Upper lobe of left lung (tissue), 6 donors: ENCODE data around the gene BRWD1. TPM values are rescaled to one million over a fixed set of nuclear protein-coding genes. Genes with fewer than 3 reads are reported as not detected.

Experiments used
- ATAC-seq, 2 donors: fragments of 200-7000 bp; cut with Tn5 transposase; one replicate each; pipeline ENCODE4 v1.9.1; 2022; ENCODE audit warnings: mild to moderate bottlenecking in 2 of 2, moderate library complexity in 2 of 2; ENCODE audit not compliant: low FRiP score in 2 of 2
- DNase-seq, 2 donors: peaks; one replicate each; pipeline ENCODE4 v3.0.0-alpha.2; 2019 to 2020
- H3K27ac ChIP-seq, 4 donors: fragments of 200-600 bp; sonication (generic); one replicate each; pipeline ENCODE4 v1.5.1; 2016 to 2019
- H3K27me3 ChIP-seq, 4 donors: fragments of 200-600 bp; sonication (generic); one replicate each; pipeline ENCODE4 v1.5.1; 2017 to 2019
- H3K36me3 ChIP-seq, 4 donors: fragments of 200-600 bp; sonication (generic); one replicate each; pipeline ENCODE4 v1.5.1; 2016 to 2019
- H3K4me1 ChIP-seq, 4 donors: fragments of 200-600 bp; sonication (generic); one replicate each; pipeline ENCODE4 v1.5.1; 2018 to 2019
- H3K4me3 ChIP-seq, 4 donors: fragments of 200-600 bp; sonication (generic); one replicate each; pipeline ENCODE4 v1.5.1; 2017 to 2019; ENCODE audit warnings: mild to moderate bottlenecking in 2 of 4, moderate library complexity in 1 of 4
- H3K9me3 ChIP-seq, 4 donors: fragments of 200-600 bp; sonication (generic); one replicate each; pipeline ENCODE4 v1.5.1; 2018 to 2019
- EP300 ChIP-seq, 4 donors: sonication (generic); formaldehyde crosslinking; IDR thresholded peaks; one replicate each; pipeline ENCODE4 v1.5.1; 2017; ENCODE audit warnings: antibody characterized with exemption in 4 of 4, control low read depth in 2 of 4
- POLR2A ChIP-seq, 4 donors: fragments of 450-650 bp; IDR thresholded peaks; one replicate each; pipeline ENCODE4 v1.5.1; 2016 to 2017; ENCODE audit warnings: antibody characterized with exemption in 4 of 4, mild to moderate bottlenecking in 2 of 4
- POLR2AphosphoS5 ChIP-seq, 2 donors: sonication (generic); formaldehyde crosslinking; IDR thresholded peaks; one replicate each; pipeline ENCODE4 v1.5.1; 2017; ENCODE audit warnings: antibody characterized with exemption in 2 of 2
- WGBS, 2 donors: methylation state at CpG; one replicate each; pipeline ENCODE4 v1.1.5; 2017 to 2018; 5-methylcytosine and 5-hydroxymethylcytosine counted together
- total RNA-seq, 6 donors: library from RNA; depleted of rRNA in 4 of 6; stranded (reverse); fragments of >200 nt in 4 of 6; gene quantifications; one replicate each; pipeline versions ENCODE4 v1.1.0 to v1.2.1, GENCODE V29; 2016 to 2021
- TF ChIP-seq, protein P1 (sequence below), 6 experiments: fragments of 450-650 bp in 4 of 6; fragments of 200-600 bp in 2 of 6; sonication (generic) in 2 of 6; IDR thresholded peaks; one replicate each; pipeline ENCODE4 v1.5.1; 2016 to 2019; ENCODE audit warnings: antibody characterized with exemption in 6 of 6
- donor health status: DM: no; HTN: no; CAD: no; lungs with moderate emphysema.
- donor health status: DM: no; HTN: yes; CAD: no; lungs with severe emphysema.

The BRWD1 gene
- total RNA-seq, 6 donors from 2014 or later = 23.4 to 144 (median 42.0) TPM

DNA sequence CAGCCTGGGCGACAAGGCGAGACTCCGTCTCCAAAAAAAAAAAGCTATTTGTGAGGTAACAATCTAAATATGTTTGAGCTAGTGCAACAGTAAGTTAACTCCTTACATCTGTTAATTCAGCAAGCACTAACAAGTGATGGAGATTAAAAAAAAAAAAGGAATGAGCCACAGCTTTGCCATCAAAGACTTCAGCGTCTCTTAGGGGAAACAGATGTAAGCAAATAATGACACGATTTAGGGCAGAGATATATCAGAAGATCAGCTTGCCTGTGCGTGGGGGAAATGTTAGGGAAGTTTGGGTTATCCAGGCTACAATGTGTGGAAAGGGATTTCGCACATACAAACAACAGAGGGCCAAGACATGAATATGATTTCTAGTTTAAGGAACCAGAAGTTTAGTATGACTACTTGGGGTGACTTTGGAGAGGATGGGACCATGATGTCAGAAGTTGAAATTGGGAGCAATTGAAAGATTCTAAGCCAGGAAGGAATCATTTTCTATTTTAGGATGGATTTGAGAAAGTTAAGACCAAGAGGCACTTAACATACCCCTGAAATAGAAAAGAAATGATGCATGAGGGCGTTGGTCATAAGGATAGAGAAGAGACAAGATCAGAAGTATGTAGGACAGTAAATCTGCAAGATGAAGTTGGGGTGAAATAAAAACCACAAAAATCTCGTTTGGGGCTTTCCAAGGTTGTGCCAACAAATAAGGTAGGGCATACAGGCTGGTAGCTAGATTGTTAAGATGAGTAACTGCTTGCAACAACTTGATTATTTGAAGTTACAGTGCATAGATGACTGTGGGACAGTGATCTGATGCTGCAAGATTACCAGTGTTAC is 2.4 kb upstream of the BRWD1 start:
- no peak overlapping the region for H3K4me3 ChIP-seq
- H3K27ac ChIP-seq = no peak overlapping the region
- H3K4me1 ChIP-seq = peaks cover 5 to 24% (median 15%) of the 10 kb centered on the region in 4 donors
- DNase-seq (no peak), ATAC-seq (no peak)
- H3K9me3 ChIP-seq = no peaks in the 10 kb centered on the region
- 78 to 81% methylated on average over 9 of the region's 9 CpGs for WGBS, 2 donors
- TF ChIP-seq POLR2A (IDR thresholded peaks at IDR 0.05) (no peak), EP300 (IDR thresholded peaks at IDR 0.05) (no peak), POLR2AphosphoS5 (IDR thresholded peaks at IDR 0.05) (no peak)
- TF ChIP-seq, protein P1, sequence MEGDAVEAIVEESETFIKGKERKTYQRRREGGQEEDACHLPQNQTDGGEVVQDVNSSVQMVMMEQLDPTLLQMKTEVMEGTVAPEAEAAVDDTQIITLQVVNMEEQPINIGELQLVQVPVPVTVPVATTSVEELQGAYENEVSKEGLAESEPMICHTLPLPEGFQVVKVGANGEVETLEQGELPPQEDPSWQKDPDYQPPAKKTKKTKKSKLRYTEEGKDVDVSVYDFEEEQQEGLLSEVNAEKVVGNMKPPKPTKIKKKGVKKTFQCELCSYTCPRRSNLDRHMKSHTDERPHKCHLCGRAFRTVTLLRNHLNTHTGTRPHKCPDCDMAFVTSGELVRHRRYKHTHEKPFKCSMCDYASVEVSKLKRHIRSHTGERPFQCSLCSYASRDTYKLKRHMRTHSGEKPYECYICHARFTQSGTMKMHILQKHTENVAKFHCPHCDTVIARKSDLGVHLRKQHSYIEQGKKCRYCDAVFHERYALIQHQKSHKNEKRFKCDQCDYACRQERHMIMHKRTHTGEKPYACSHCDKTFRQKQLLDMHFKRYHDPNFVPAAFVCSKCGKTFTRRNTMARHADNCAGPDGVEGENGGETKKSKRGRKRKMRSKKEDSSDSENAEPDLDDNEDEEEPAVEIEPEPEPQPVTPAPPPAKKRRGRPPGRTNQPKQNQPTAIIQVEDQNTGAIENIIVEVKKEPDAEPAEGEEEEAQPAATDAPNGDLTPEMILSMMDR (IDR thresholded peaks at IDR 0.05) = no peak
- H3K36me3 ChIP-seq = peaks cover 0 to 10% (median under 1%) of the 10 kb centered on the region in 4 donors
- H3K27me3 ChIP-seq = no peaks in the 10 kb centered on the region

DNA sequence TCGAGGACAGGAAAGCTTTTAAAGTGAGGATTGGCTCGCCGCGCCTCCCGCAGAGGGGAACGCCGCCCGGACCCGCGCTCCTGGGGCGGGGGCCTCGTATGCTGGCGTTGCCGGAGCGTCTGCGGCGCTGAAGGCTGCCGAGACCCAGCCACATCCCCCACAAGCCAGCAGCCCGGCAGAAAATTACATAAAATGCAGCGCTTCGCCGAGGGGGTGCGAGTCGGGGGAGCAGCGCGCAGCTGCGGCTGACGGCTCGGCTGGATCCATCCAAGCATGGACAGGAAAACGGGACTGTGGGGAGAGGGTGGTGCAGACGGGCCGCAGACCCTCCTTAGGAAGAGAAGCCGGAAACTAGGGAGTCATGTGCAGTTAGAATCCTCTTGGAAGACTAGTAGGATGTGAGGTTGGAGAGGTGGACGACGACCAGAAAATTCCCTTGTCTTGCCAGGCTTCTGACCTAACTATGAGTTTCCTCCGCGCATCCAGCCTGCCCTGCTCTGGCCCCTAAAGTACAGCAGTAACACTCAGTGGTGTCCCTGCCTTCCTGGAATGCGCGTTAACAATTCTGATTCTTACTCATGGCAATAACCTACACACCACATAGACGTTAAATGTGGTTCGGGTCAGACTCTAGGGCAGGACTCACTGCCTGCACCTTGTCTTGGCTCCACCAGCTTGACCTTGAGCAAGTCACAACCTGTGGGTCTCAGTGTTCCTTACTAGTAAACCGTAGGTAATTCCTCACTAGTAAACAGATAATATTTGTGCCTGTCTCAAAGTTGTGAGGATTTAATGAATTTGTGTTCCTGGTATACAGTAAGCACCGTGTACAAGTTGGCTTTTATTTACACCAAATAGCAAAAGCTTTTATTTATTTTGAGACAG is 953 bp upstream of the BRWD1 start:
- H3K27ac ChIP-seq = peak overlapping the region; percentile 92 to 98 (median 97)
- no peaks in the 10 kb centered on the region for H3K27me3 ChIP-seq
- WGBS, 2 donors = 2 to 6% methylated on average over 14 to 38 of the region's 43 CpGs
- no peak for TF ChIP-seq EP300 (IDR thresholded peaks at IDR 0.05)
- TF ChIP-seq, protein P1 (IDR thresholded peaks at IDR 0.05) = no peak
- no peak for TF ChIP-seq POLR2A (IDR thresholded peaks at IDR 0.05)
- no peak for TF ChIP-seq POLR2AphosphoS5 (IDR thresholded peaks at IDR 0.05)
- DNase-seq (peak in 1 of 2 donors; percentile 32), ATAC-seq (peak in 1 of 2 donors; percentile 57)
- peaks cover 0 to 24% (median 8%) of the 10 kb centered on the region in 4 donors for H3K36me3 ChIP-seq
- H3K9me3 ChIP-seq = no peaks in the 10 kb centered on the region
- H3K4me1 ChIP-seq = peaks cover 5 to 27% (median 15%) of the 10 kb centered on the region in 4 donors
- peak overlapping the region; percentile 90 to 95 (median 91) for H3K4me3 ChIP-seq

DNA sequence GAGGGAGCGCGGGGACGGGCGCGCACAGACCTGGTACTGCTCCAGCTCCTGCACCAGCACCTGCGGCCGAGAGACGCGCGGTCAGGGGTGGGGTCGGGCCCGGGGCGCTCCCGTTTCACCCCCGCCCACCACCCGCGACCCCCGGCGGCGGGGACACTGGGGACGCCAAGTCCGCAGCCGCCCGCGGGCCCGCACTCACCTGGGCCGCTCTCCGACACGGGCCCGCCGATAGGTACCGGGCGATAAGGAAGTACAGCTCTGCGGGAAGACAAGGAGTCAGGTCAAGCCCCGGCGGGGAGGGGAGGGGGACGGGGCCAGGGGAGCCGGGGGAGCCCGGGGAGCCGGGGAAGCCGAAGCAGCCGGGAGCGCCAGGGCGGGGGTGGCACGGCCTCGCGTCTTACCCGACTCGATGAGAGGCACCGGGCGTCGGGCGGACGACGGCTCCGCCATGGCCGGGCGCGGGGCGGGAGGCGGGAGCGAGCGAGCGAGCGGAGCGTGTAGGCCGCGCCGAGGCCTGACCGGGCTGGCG is 326 bp downstream of the BRWD1 start:
- Histone ChIP-seq H3K27me3 (no peaks in the 10 kb centered on the region), H3K4me3 (peak overlapping the region; percentile 90 to 95 (median 91)), H3K4me1 (peaks cover 5 to 23% (median 15%) of the 10 kb centered on the region in 4 donors), H3K9me3 (no peaks in the 10 kb centered on the region), H3K36me3 (peaks cover 0 to 31% (median 8%) of the 10 kb centered on the region in 4 donors), H3K27ac (peak overlapping the region; percentile 92 to 98 (median 97))
- WGBS, 2 donors = 0% methylated on average over 21 of the region's 71 CpGs; no CpG with 5 or more reads in 1 of the 2 donors
- TF ChIP-seq, protein P1 (IDR thresholded peaks at IDR 0.05) = no peak
- TF ChIP-seq POLR2AphosphoS5 (IDR thresholded peaks at IDR 0.05) (no peak), POLR2A (IDR thresholded peaks at IDR 0.05) (no peak), EP300 (IDR thresholded peaks at IDR 0.05) (no peak)
- peak in 1 of 2 donors; percentile 28 for ATAC-seq
- peak; percentile 27 to 91 for DNase-seq

DNA sequence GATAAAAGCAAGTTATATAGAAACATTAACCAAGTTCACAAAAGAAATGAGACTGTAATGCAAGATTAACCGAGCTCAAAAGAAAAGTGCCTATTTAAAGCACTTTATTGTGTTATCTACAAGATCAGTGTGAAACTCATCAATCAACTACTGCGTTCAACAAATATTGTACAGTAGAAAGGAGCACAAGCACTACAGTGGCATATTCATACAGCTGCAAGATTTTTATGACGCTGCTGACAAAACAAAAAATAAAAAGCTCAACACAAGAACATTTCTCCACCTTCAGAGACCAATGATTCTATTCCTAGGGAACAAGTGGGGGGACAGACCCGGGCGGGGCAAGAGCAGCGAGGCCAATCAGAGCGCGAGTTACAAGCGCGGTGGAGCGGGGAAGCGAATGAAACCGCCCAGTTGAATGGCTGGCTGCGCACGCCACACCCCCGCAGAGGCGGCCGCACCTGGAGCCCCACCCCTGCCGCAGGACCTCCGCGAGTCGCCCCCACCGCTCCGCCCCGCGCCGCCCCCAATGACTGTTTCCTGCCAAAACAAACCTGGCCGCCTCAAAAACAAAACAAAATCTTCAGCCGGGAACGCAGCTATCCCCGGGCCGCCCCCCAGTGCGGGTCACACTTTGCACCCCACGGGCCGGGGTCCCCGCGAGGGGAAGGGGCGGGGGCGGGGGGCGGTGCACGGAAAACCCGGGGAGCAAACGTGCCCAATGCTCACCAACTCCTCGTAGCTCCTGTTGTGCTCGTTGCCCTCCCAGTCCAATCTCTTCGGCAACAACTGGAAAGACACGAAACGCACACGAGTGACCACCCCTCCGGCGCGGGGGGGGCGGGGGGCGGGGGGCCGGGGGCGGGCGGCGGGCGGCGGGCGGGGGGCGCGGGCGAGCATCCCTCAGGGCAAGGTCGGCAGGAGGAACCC is 1.1 kb downstream of the BRWD1 start:
- DNase-seq = peak; percentile 94 to 98
- Histone ChIP-seq H3K27me3 (no peaks in the 10 kb centered on the region), H3K4me1 (peaks cover 8 to 23% (median 15%) of the 10 kb centered on the region in 4 donors), H3K9me3 (no peaks in the 10 kb centered on the region), H3K4me3 (peak overlapping the region; percentile 90 to 95 (median 91)), H3K36me3 (peaks cover 0 to 31% (median 8%) of the 10 kb centered on the region in 4 donors), H3K27ac (peak overlapping the region; percentile 92 to 98 (median 97))
- TF ChIP-seq POLR2A (IDR thresholded peaks at IDR 0.05) (peak in 1 of 4 donors; percentile 29), POLR2AphosphoS5 (IDR thresholded peaks at IDR 0.05) (peak in 1 of 2 donors; percentile 33), EP300 (IDR thresholded peaks at IDR 0.05) (no peak)
- TF ChIP-seq, protein P1 (IDR thresholded peaks at IDR 0.05) = no peak
- ATAC-seq = peak; percentile 93 to 97
- 1 to 2% methylated on average over 15 to 37 of the region's 65 CpGs for WGBS, 2 donors
